ENCODE results near the gene PYURF.
A peak's percentile ranks its signal among the peaks of the same experiment; 100 is the strongest.

PYURF gene, protein sequence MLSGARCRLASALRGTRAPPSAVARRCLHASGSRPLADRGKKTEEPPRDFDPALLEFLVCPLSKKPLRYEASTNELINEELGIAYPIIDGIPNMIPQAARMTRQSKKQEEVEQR

DNA sequence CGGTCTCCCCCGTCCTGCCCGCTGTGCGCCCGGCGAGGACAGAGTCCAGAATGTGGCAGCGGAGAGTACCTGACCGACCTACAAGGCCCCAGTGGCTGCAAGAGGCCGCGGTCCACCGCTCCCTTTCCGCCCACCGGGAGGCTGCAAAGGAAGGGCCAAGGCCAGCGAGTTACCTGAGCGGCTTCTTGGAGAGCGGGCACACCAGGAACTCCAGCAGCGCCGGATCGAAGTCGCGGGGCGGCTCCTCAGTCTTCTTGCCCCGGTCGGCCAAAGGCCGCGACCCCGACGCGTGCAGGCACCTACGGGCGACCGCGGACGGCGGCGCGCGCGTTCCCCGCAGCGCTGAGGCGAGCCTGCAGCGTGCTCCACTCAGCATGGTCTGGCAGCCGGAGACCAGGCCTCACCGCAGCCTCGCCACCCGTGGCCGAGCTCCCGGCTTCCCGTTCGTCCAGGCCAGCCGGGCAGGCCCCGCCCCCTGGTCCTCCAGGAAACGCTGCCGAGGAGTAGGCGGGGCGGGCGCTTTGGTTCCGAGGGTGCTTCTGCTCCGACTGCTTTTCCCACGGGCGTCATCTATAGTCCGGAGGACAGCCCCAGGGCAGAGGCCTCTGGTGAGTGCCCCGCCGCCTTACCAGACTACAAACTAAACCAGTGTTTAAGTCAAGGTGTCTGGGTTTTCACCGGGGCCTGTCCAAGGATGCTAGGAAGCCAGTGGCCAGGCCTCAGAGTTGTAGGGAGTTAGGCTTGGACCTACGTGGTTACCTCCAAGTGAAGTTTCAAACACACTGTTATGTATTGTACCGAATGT lies at the start of gene PYURF:
Gene PYURF (minus strand): TSS at position 452 of the 805 bp plus-strand sequence. CDS start 76 bp downstream, at position 376.
- peak; percentile 41 to 96 (median 89) for DNase-seq

- no peak for DNase-seq
These were observed 46.4 kb upstream of the PYURF start for GRCh38 chr4:88570001-88570400.

- DNase-seq, result no peak
These were observed 44.0 kb upstream of the PYURF start for GRCh38 chr4:88567591-88567990.

DNA sequence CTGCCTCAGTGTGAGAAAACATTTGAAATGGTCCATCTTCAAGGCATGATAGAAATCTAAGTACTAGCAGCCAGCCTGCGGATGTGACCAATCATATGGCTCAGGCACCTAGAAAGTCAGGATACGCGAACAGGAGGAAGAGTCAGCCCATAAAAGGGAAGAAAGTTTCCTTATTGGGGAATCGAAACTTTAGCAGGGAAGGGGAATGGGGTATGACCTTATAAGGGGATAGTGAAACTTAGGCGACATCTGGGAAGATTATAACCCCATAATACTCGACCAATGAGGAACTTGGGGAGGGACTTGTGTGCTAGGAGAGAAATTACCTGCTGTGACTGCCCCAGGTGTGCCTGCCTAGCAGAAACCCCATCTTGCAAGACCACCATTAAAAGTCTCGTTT lies 26.2 kb upstream of the PYURF start:
- DNase-seq, result no peak

- DNase-seq, result peak in 22 of 51 donors; percentile 2 to 65 (median 28)
These were observed 15.9 kb upstream of the PYURF start for GRCh38 chr4:88539322-88540068.

DNA sequence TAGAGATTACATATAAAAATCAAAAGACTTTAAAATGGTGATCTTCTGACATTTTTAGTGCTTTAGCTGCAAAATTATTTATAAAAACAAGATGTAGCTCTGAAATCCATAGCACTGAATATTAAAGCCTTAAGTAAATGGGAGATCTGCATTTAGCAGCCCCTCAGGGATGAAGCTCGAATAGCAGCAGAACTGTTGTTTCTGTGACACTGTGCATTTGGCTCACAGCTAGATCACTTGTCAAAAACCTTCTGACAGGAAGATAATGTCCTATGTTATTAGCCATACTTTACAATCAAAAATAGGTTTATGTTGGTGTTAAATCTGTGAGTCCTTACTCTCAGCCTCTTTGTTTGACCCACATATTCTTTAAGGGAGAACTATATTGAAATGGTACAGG lies 14.1 kb upstream of the PYURF start:
- DNase-seq, result no peak

DNA sequence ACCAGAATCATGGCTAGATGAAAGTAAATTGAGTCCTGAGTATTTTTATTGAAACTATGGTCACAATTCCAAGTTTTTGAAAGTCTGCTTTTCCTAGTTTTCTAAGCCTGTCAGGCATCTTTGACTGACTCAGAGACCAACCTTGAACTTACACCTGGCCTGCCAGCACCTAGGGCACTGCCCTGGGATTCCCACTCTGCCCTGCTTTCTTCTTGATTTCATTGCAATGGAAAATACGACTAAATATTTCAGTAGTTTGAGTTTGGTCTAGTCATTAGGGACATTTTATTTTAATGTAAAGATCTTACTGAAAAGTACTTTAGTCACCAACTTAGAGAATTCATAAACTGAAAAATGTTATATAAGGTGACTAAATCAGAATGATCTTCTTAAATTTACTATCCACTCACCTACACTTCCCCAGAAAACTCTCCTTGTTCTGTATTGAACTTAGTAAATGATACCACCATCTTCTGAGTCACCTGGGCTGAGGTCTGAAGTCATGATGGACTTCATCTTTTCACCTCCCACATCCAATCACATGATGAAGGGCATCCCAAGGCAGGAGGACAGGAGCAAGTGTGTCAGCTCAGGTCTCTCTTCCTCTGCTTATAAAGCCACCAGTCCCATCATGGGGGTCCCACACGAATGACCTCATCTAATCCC lies 11.6 kb upstream of the PYURF start:
- no peak for DNase-seq

- no peak for DNase-seq
These were observed 10.6 kb upstream of the PYURF start for GRCh38 chr4:88533937-88534750.

DNA sequence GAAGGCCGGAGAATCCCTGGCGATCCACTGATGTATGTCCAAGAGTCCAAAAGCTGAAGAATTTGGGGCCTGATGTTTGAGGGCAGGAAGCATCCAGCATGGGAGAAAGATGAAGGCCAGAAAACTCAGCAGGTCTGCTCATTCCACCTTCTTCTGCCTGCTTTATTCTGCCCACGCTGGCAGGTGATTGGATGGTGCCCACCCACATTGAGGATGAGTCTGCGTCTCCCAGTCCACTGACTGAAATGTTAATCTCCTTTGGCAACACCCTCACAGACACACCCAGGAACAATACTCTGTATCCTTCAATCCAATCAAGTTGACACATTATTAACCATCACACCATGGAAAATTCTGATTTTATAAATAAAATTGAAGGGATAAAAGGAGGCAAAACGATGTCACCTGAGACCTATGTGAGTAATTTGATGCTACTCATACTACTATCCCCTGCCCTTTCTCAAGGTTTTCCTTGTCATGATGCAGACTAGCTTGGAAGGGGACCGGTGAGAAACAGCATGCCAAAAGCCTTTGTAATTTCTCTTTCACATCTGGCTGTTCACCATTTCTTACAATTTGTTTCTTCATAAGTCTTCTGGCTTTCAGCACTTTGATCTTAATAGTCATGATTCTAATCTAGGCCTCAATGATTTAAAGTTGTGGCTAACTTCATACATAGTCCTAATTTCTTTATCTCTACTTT lies 9.7 kb upstream of the PYURF start:
- no peak for DNase-seq

GRCh38 chr4:88531549-88531948 lies 8.0 kb upstream of the PYURF start:
- DNase-seq, result no peak

DNA sequence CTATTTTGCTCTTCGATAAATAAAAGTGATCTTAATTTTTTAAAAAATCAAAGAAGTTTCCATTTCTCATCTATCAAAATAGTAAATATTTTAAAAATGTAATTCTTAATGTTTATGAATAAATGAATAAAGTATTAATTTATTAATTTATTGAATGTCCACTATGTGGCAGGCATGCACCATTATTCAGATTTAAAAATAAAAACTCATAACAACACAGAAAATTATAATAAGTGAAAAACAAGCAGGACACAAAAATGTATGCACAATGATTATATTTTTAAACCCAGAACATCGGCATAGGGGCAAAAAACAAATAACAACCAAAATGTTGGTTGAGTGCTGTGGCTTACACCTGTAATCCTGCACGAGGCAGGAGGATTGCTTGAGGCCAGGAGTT lies 5.3 kb upstream of the PYURF start:
- no peak for DNase-seq

DNA sequence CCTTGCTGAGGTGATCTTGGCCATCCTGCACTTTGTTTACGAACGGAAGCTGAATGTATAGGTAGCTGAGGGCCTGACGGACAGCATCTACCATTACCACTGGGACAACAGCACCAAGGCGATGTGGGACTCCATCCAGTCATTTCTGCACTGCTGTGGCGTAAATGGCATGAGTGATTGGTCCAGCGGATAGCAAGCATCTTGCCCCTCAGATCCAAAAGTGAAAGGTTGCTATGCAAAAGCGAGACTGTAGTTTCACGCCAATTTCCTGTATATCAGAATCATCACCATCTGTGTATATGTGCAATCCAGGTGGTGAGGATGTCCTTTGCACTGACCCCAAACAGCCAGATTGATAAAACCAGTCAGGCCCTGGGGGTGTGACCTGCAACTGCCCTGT lies 4.2 kb upstream of the PYURF start:
- no peak for DNase-seq

- peak in 1 of 51 donors; percentile 19 for DNase-seq
These were observed 2.7 kb upstream of the PYURF start for GRCh38 chr4:88526221-88526815.

DNA sequence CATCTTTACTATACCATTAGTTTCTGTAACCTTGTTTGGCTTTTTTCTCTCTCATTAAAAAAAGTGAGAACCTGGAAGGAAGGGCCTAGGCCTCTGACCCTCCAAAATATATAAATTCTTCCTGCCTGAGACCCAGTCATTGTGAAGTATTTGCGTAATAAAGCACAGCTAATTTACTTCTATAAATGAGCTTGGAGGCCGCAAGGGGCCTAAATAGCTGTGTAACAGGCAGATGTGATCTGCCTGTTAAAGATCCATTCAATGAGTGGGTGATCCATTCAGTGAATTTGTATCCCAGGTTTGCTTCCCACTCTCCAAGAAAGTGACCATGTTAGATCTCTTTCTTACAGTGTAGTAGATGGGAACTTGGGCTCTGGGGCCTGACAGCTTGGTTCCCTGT lies 595 bp upstream of the PYURF start:
- DNase-seq, result peak in 2 of 51 donors; percentile 3 to 61

- peak in 10 of 51 donors; percentile 8 to 54 (median 30) for DNase-seq
These were observed 763 bp downstream of the PYURF start for GRCh38 chr4:88522702-88523324.

DNA sequence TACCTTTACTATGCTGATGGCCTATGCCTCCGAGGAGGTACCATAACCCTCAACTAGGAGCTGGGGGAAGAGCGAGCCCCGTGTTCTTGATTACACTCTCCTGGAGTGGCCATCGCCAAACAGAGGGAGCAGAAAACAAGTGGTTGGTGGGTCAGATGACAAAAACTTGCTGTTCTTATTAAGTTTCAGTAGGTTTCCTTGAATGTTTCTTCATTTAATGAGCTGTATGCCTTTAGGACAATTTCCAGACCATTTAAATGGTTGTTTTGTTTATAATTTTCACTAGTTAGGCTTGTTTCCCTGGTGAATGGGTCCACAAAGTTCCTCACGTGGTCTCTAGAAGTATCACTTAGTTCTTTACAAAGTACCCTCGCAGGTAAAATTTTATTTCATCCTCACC lies 4.7 kb downstream of the PYURF start:
- DNase-seq, result no peak

DNA sequence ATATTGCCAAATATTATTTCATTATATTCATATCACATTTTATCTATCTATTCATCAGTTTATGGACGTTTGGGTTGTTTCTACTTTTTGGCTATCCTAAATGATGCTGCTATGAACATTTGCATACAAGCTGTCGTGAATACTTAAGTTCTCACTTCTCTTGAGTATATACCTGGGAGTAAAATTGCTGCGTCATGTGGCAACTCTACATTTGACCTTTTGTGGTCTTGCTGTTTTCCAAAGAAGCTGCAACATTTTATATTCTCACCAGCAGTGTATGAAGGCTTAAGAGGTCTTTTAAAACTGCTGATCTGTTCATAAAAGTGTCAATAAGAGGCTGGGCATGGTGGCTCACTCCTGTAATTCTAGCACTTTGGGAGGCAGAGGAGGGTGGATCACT lies 5.8 kb downstream of the PYURF start:
- no peak for DNase-seq

DNA sequence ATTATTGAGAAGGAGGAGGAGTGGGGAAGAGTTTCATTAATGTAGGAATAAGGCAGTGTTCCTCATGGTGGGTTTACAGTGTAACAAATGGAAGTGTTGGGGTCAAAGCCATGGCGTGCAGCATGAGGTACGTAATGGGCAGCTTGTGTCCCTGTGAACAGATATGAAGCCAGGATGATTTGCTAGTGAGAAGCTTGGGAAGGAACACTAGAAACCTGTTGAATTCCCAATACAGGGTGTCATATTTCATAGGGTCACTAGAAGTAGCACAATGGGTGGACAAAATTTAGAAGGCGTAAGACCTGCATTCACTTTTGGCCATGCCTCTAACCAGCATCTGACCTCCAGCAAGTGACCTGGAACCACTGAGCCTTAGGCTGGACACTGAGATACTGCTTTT lies 6.8 kb downstream of the PYURF start:
- no peak for DNase-seq

All from hypothalamus (tissue), 51 donors.